Upper lobe of left lung (tissue), 6 donors: Measurements from ENCODE around the gene SPAG8. TPM values are rescaled to one million over a fixed set of nuclear protein-coding genes. Genes with fewer than 3 reads are reported as not detected.

Experiments
- ATAC-seq, 2 donors: fragments of 200-7000 bp; cut with Tn5 transposase; one replicate each; pipeline ENCODE4 v1.9.1; 2022; ENCODE audit warnings: mild to moderate bottlenecking in 2 of 2, moderate library complexity in 2 of 2; ENCODE audit not compliant: low FRiP score in 2 of 2
- DNase-seq, 2 donors: peaks; one replicate each; pipeline ENCODE4 v3.0.0-alpha.2; 2019 to 2020
- H3K27ac ChIP-seq, 4 donors: fragments of 200-600 bp; sonication (generic); one replicate each; pipeline ENCODE4 v1.5.1; 2016 to 2019
- H3K27me3 ChIP-seq, 4 donors: fragments of 200-600 bp; sonication (generic); one replicate each; pipeline ENCODE4 v1.5.1; 2017 to 2019
- H3K36me3 ChIP-seq, 4 donors: fragments of 200-600 bp; sonication (generic); one replicate each; pipeline ENCODE4 v1.5.1; 2016 to 2019
- H3K4me1 ChIP-seq, 4 donors: fragments of 200-600 bp; sonication (generic); one replicate each; pipeline ENCODE4 v1.5.1; 2018 to 2019
- H3K4me3 ChIP-seq, 4 donors: fragments of 200-600 bp; sonication (generic); one replicate each; pipeline ENCODE4 v1.5.1; 2017 to 2019; ENCODE audit warnings: mild to moderate bottlenecking in 2 of 4, moderate library complexity in 1 of 4
- H3K9me3 ChIP-seq, 4 donors: fragments of 200-600 bp; sonication (generic); one replicate each; pipeline ENCODE4 v1.5.1; 2018 to 2019
- EP300 ChIP-seq, 4 donors: sonication (generic); formaldehyde crosslinking; IDR thresholded peaks; one replicate each; pipeline ENCODE4 v1.5.1; 2017; ENCODE audit warnings: antibody characterized with exemption in 4 of 4, control low read depth in 2 of 4
- POLR2A ChIP-seq, 4 donors: fragments of 450-650 bp; IDR thresholded peaks; one replicate each; pipeline ENCODE4 v1.5.1; 2016 to 2017; ENCODE audit warnings: antibody characterized with exemption in 4 of 4, mild to moderate bottlenecking in 2 of 4
- POLR2AphosphoS5 ChIP-seq, 2 donors: sonication (generic); formaldehyde crosslinking; IDR thresholded peaks; one replicate each; pipeline ENCODE4 v1.5.1; 2017; ENCODE audit warnings: antibody characterized with exemption in 2 of 2
- WGBS, 2 donors: methylation state at CpG; one replicate each; pipeline ENCODE4 v1.1.5; 2017 to 2018; 5-methylcytosine and 5-hydroxymethylcytosine counted together
- total RNA-seq, 6 donors: library from RNA; depleted of rRNA in 4 of 6; stranded (reverse); fragments of >200 nt in 4 of 6; gene quantifications; one replicate each; pipeline versions ENCODE4 v1.1.0 to v1.2.1, GENCODE V29; 2016 to 2021
- TF ChIP-seq, protein P1 (sequence below), 6 experiments: fragments of 450-650 bp in 4 of 6; fragments of 200-600 bp in 2 of 6; sonication (generic) in 2 of 6; IDR thresholded peaks; one replicate each; pipeline ENCODE4 v1.5.1; 2016 to 2019; ENCODE audit warnings: antibody characterized with exemption in 6 of 6
- donor health status: DM: no; HTN: no; CAD: no; lungs with moderate emphysema.
- donor health status: DM: no; HTN: yes; CAD: no; lungs with severe emphysema.

Gene SPAG8
- total RNA-seq, 6 donors from 2014 or later: 2.5 to 43.0 (median 13.3) TPM

DNA sequence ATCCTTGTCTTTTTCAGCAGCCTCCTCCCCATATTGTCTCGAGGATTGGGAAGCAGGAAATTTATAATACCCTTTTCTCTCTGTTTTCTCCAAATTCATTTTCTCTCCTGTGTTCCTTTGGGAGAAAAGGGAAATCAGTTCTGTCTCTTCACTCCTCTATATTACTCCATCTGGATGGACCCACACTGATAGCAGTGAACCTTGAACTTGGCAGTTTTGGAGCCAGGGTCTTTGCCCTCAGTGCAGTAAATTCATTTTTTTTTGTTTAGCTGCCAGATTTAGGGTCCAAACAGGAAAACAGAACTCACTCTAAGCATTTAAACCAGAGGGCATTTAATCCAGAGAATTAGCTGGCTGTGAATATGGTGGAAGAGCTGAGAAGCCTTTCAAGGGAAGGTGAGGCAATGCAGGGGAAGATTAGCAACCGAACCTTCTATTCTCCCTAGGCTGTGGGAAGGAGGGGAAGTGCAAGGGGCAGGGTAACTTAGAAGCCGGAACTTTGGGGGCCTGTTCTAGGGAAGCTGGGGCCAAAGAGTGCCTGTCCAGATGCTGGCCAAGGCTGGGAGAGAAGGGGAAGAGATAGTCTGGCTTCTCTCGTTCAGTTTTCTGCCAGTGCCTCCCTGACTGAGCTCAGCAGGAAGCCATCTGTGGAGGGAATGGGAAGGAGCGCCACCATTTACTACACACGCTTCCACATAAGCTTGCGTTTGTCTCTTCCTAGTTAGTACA is 37.0 kb downstream of the SPAG8 start:
- H3K4me1 ChIP-seq: peaks cover 20 to 23% (median 21%) of the 10 kb centered on the region in 4 donors
- H3K9me3 ChIP-seq: no peaks in the 10 kb centered on the region
- no peak overlapping the region for H3K4me3 ChIP-seq
- TF ChIP-seq, protein P1, sequence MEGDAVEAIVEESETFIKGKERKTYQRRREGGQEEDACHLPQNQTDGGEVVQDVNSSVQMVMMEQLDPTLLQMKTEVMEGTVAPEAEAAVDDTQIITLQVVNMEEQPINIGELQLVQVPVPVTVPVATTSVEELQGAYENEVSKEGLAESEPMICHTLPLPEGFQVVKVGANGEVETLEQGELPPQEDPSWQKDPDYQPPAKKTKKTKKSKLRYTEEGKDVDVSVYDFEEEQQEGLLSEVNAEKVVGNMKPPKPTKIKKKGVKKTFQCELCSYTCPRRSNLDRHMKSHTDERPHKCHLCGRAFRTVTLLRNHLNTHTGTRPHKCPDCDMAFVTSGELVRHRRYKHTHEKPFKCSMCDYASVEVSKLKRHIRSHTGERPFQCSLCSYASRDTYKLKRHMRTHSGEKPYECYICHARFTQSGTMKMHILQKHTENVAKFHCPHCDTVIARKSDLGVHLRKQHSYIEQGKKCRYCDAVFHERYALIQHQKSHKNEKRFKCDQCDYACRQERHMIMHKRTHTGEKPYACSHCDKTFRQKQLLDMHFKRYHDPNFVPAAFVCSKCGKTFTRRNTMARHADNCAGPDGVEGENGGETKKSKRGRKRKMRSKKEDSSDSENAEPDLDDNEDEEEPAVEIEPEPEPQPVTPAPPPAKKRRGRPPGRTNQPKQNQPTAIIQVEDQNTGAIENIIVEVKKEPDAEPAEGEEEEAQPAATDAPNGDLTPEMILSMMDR (IDR thresholded peaks at IDR 0.05): no peak
- TF ChIP-seq POLR2AphosphoS5 (IDR thresholded peaks at IDR 0.05): no peak
- no peak for TF ChIP-seq POLR2A (IDR thresholded peaks at IDR 0.05)
- TF ChIP-seq EP300 (IDR thresholded peaks at IDR 0.05): no peak
- H3K36me3 ChIP-seq: no peaks in the 10 kb centered on the region
- ATAC-seq (peak; percentile 64 to 81), DNase-seq (no peak)
- H3K27ac ChIP-seq: no peak overlapping the region
- H3K27me3 ChIP-seq: no peaks in the 10 kb centered on the region
- WGBS, 2 donors: 56 to 74% methylated on average over 7 of the region's 7 CpGs

DNA sequence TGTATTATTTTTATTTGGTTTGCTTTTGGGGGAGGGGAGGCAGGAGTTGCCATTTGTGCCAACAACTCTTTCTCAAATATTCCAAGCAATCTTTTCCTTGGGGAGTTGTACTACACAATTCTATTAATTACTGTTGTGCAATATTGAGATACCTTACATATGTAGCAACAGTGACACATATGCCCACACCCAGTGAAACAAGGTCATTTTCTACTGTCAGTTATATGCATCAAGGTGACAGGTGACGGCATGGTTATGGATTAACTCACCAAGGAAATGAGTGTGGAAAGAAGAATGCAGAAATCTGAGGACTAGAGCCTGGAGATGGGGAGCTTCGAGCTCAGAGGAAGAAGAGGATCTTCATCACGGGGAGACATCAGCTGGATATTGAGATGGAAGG is 40.1 kb downstream of the SPAG8 start:
- H3K4me1 ChIP-seq: peaks cover 20 to 23% (median 21%) of the 10 kb centered on the region in 4 donors
- TF ChIP-seq, protein P1 (IDR thresholded peaks at IDR 0.05): no peak
- TF ChIP-seq POLR2A (IDR thresholded peaks at IDR 0.05): no peak
- no peak for TF ChIP-seq EP300 (IDR thresholded peaks at IDR 0.05)
- no peak for TF ChIP-seq POLR2AphosphoS5 (IDR thresholded peaks at IDR 0.05)
- H3K27me3 ChIP-seq: no peaks in the 10 kb centered on the region
- H3K9me3 ChIP-seq: no peaks in the 10 kb centered on the region
- WGBS, 2 donors: 51 to 69% methylated on average over 3 of the region's 3 CpGs
- H3K36me3 ChIP-seq: no peaks in the 10 kb centered on the region
- peak overlapping the region in 2 of 4 donors; percentile 63 to 82 for H3K27ac ChIP-seq
- DNase-seq (no peak), ATAC-seq (no peak)
- no peak overlapping the region for H3K4me3 ChIP-seq

DNA sequence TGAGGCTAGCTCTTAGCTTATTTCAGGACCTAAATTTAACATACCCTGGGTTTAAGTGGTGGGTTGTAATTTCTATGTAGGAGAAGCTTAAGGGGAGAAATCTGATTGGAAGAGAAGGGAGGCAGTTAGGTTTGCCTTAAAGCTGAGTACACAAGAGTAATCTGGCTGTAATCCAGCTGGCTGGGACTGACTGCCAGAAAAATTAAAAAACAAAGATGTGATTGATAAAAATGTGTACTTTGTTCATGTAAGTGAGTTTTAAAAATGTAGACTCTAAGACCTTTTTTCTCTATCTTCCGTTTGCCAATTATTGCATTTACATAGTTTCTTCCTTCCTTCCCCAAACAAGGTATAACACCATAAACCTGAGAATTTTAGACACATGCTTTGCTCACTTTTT is 40.5 kb downstream of the SPAG8 start:
- no peak overlapping the region for H3K4me3 ChIP-seq
- DNase-seq: no peak

DNA sequence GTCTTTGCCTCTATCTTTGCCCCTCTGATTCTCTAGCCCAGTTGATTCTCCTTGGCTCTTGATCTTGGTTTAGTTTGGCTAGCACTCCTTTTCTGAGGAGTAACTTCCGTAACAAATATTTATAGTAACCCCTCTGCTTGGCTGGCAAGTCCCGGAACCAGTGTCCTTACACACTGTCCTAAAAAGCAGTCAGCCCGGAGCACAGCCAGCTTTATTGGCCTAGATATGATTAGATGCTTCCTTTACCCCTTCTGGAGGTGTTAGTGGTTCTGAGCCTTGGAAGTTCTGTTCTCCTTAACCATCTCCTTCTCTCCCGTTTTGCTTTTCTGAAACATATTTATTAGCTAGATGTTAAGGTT is 41.0 kb downstream of the SPAG8 start:
- Histone ChIP-seq H3K4me3 (no peak overlapping the region), H3K27me3 (no peaks in the 10 kb centered on the region), H3K9me3 (no peaks in the 10 kb centered on the region), H3K4me1 (peaks cover 20 to 23% (median 21%) of the 10 kb centered on the region in 4 donors), H3K36me3 (no peaks in the 10 kb centered on the region), H3K27ac (peak overlapping the region; percentile 30 to 82 (median 57))
- DNase-seq: peak in 1 of 2 donors; percentile 47
- no peak for TF ChIP-seq EP300 (IDR thresholded peaks at IDR 0.05)
- peak in 1 of 2 donors; percentile 11 for TF ChIP-seq POLR2AphosphoS5 (IDR thresholded peaks at IDR 0.05)
- 12 to 30% methylated on average over 4 of the region's 4 CpGs for WGBS, 2 donors
- ATAC-seq: peak in 1 of 2 donors; percentile 54

More for the DNA sequence above, 40.5 kb downstream of the SPAG8 start:
- H3K9me3 ChIP-seq: no peaks in the 10 kb centered on the region
- 11 to 22% methylated on average over 1 of the region's 1 CpG for WGBS, 2 donors
- H3K4me1 ChIP-seq: peaks cover 20 to 23% (median 21%) of the 10 kb centered on the region in 4 donors
- TF ChIP-seq POLR2A (IDR thresholded peaks at IDR 0.05) (no peak), EP300 (IDR thresholded peaks at IDR 0.05) (no peak), POLR2AphosphoS5 (IDR thresholded peaks at IDR 0.05) (no peak)
- TF ChIP-seq, protein P1 (IDR thresholded peaks at IDR 0.05): no peak
- no peak for ATAC-seq
- H3K27me3 ChIP-seq: no peaks in the 10 kb centered on the region
- peak overlapping the region; percentile 30 to 82 (median 57) for H3K27ac ChIP-seq
- H3K36me3 ChIP-seq: no peaks in the 10 kb centered on the region

DNA sequence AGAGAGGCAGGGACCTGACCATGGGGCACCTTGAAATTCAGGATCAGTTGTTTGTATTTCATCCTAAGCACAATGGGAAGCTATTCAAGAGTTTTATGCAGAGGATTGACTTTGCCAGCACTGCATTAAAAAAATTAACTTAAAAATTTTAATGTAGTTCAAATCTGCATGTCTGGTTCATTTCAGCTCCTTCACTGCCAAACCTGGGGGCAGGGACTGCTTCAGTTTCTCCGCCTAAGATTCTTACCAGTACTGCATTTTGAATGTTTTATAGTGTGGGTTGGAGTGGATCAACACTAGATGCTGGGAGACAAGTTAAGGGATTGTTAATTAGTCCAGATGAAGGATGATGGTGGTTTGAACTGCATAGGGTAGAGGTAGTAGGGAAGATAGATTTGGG is 42.3 kb downstream of the SPAG8 start:
- ATAC-seq (no peak), DNase-seq (no peak)
- 93 to 100% methylated on average over 1 of the region's 1 CpG for WGBS, 2 donors
- H3K36me3 ChIP-seq: no peaks in the 10 kb centered on the region
- peaks cover 17 to 23% (median 21%) of the 10 kb centered on the region in 4 donors for H3K4me1 ChIP-seq
- H3K4me3 ChIP-seq: no peak overlapping the region
- no peaks in the 10 kb centered on the region for H3K27me3 ChIP-seq
- H3K9me3 ChIP-seq: no peaks in the 10 kb centered on the region
- TF ChIP-seq, protein P1 (IDR thresholded peaks at IDR 0.05): no peak
- TF ChIP-seq EP300 (IDR thresholded peaks at IDR 0.05) (no peak), POLR2A (IDR thresholded peaks at IDR 0.05) (no peak)
- no peak overlapping the region for H3K27ac ChIP-seq
